Skeletal muscle cell (primary cell): ENCODE results near the gene UBTD1.

Experiments
- DNase-seq: peaks from one replicate; pipeline ENCODE4 v3.0.0-alpha.2; 2010; ENCODE audit warnings: low read depth
- H3K4me3 ChIP-seq: 2 replicates; pipeline ENCODE4 v1.5.1; 2011; ENCODE audit warnings: low read depth, mild to moderate bottlenecking, control low read depth, low read length, moderate library complexity

Gene UBTD1

GRCh38 chr10:97479939-97480338, 18.8 kb upstream of the UBTD1 start:
- DNase-seq = no peak
- H3K4me3 ChIP-seq = no peak overlapping the region

DNA sequence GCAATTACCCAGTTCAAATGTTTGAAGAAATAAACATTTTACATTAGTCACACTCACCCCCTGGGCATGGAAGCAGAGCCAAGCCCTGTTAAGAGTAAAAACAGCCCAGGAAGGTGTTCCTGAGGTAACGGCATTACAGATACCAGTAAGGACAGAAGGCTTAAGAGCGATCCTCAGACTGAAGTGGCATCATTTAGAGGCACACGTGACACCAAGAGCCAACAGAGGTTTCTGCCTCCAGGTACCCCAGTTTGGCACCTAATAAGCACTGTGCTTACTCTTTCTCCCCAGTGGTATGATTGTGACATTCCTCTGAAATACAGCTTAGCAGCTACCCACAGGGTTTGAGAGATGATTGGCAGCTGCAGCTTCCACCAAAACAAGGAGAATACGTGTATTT, 17.7 kb upstream of the UBTD1 start:
- no peak overlapping the region for H3K4me3 ChIP-seq
- DNase-seq = no peak

DNA sequence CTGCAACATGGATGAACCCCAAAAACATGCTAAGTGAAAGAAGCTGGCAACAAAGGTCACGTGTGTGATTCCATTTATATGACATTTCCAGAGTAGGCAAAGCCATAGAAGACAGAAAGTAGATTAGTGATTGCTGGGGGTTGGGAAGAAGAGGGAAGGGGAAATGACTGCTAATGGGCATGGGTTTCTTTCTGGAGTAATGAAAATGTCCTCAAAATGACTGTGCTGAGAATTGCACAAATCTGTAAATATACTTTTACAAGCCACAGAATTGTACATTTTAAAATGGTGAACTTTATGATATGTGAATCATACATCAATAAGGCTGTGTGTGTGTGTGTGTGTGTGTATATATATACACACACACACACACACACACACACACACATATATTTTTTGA, 16.3 kb upstream of the UBTD1 start:
- DNase-seq = no peak
- H3K4me3 ChIP-seq = no peak overlapping the region

DNA sequence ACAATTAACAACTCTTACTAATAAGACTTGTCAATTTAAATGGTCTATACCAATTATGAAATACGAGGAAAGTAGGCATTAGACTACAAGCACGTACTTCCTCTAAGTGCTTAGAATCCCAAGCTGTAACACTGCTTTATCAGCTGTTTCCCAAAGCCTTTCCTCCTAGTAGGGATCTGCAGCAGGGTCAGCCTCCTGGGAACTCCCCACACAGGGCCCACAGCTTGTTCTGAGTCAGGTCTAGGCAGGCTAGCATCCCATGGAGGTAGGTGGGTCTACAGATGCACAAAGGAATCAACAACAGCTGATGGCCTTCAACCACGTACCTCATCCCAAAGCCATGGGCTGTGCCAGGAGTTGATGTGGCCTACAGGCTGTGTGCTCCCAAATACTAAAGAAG, 15.2 kb upstream of the UBTD1 start:
- no peak for DNase-seq
- no peak overlapping the region for H3K4me3 ChIP-seq

- DNase-seq = no peak
- H3K4me3 ChIP-seq = no peak overlapping the region
Observed at GRCh38 chr10:97483921-97484320, 14.8 kb upstream of the UBTD1 start.

DNA sequence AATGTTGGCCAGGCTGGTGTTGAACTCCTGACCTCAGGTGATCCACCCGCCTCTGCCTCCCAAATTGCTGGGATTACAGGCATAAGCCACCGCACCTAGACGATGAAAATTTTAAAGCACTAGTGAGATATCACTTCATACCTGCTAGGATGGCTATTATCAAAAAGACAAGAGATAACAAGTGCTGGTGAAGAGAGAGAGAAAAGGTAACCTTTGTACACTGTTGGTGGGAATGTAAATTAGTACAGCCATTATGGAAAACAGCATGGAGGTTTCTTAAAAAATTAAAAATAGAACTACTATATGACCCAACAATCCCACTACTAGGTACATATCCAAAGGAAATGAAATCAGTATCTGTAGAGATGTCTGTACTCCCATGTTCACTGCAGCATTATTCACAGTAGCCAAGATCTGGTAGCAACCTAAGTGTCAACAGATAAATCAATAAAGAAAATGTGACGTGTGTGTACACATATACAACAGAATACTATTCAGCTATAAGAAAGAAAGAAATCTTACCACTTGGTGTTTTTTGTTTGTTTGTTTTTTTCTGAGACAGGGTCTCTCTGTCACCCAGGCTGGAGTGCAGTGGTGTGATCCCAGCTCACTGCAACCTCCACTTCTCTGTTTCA, 13.0 kb upstream of the UBTD1 start:
- DNase-seq = no peak
- no peak overlapping the region for H3K4me3 ChIP-seq

- DNase-seq = no peak
- H3K4me3 ChIP-seq = no peak overlapping the region
Observed at GRCh38 chr10:97490592-97490991, 8.1 kb upstream of the UBTD1 start.

DNA sequence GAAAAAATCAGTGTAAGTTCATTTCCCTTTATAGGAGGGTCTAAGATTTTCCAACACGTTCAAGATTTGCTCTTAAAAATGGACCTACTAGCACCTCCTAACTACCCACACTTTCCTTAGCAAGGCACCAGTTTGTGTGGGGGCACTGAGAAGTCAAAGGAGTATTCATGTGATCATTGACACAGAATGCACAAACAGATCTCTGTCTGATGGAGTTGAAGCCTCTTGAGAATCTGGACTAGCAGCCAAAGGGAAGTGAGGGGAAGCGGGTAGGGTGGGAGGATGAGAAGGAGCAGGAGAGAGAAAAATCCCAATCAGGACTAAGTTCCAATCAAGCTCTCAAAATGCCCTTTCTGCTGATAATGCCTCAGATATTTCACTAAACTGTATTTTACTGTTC, 4.6 kb upstream of the UBTD1 start:
- H3K4me3 ChIP-seq = no peak overlapping the region
- no peak for DNase-seq

DNA sequence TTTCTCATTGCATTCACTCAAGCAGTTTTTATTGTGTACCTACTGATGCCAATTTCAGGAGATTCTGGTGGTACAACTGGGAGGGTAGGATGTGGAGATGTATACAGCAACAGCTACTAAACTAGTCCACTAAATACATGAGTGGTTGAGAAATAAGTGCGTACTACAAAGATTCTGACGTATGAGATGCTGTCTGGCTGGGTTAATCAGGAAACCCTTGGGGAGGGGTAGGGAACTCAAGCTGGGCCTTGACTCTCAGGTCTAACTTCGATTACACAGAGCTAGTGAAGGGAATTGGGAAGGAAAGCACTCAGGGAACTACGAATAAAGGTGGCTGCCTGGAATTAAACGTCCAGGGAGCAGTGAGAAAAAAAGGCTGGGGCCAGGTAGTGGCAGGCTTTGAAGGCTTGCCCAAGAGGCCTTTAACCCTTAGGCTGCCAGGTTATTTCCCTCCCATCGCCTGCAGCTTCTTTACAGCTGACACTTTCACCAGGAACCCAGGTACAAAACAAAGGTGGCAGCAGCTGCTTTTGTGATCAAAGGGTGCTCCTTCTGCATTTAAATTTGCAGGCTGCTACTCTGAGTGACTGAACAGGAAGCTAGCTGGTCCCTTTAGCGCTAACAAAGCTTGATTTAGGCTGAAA, 3.7 kb upstream of the UBTD1 start:
- no peak overlapping the region for H3K4me3 ChIP-seq
- DNase-seq = peak; percentile 58

GRCh38 chr10:97497572-97498075, 1.1 kb upstream of the UBTD1 start:
- H3K4me3 ChIP-seq = peak overlapping the region; percentile 99
- DNase-seq = peak; percentile 51

GRCh38 chr10:97498076-97498840, 466 bp upstream of the UBTD1 start, which contains the start of gene MMS19:
Gene MMS19 (minus strand): TSS chr10:97498422. CDS start chr10:97498384, 38 bp downstream.
- DNase-seq = peak; percentile 96
- peak within 1 kb of the TSS; percentile 99 for H3K4me3 ChIP-seq

DNA sequence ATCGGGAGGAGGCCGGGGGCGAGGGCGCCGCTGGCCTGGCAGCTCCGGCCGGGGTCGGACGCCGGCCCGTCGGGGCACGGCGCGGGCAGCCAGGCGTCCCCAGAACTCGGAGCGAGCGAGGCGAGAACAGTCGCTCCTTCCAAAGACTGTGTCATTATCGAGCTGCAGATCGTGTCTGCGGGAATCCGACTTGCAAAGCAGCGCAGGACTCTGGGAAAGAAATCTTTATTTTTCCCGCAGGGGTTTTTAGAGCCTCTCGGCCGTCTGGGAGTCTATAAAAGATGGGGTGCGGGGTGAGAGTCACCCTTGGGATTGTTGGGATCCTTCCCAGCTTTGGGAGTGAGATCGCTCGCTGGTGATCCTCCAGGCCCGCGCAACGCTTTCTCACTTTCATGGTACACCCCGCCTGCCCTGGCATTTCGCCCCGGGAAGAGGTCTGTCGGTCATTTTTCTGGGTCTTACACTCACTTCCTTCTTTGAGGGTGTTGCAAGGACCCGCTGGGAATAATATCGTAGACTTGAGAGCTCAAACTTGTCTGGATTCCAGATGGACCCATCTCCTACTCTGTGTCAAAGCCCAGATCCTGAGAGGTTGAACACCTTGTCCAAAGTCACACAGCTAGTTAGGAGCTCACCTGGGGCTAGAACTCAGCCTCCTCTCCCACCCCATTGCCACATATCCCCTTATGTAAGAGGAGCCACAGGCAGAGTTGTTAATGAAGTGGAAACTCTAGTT, 1.0 kb downstream of the UBTD1 start:
- H3K4me3 ChIP-seq = peak overlapping the region; percentile 99
- DNase-seq = no peak

DNA sequence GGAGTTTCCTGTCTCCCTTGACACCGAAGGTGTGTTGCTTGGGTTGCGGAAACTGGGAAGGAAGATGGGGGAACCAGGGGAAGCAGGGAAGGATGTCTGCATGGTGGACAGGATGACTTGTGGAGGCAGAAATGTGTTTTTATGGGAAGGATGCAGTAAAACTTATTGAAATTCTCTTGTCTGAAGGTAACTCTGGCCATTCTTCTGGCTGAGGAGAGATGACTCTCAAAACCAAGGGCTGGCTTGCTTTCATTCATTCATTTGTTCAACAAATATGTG, 1.5 kb downstream of the UBTD1 start:
- H3K4me3 ChIP-seq = peak overlapping the region; percentile 99
- no peak for DNase-seq

DNA sequence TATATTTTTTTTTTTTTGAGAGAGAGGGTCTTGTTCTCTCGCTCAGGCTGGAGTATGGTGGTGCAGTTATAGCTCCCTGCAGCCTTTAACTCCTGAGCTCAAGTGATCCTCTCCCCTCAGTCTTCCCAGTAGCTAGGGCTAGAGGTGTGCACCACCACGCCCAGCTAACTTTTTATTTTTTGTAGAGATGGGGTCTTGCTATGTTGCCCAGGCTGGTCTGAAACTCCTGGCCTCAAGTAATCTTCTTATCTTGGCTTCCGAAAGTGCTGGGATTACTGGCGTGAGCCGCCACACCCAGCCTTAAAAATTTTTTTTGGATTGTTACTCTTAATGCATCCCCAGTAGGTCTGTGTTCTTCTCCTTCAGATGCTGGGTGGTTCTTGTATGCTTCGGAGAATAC, 4.2 kb downstream of the UBTD1 start:
- H3K4me3 ChIP-seq = no peak overlapping the region
- DNase-seq = no peak

DNA sequence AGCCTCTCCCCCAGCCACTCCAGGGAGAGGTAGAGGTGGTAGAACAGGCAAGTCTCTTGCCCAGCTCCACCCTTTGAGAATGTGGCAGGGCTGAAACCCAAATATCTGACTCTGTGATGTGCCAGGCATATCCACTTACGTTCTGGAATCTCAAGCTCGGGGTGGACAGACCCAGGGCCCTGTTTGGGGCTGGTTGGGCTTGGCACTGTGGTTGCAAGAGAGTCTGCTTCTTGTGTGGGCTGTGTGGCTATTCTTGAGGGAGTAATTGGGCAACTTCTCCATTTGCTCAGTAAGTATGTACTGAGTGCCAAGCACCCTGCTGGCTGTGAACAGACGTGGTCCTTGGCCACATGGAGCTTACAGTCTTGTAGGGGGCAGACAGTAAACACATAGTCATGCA, 4.7 kb downstream of the UBTD1 start:
- H3K4me3 ChIP-seq = no peak overlapping the region
- DNase-seq = no peak

GRCh38 chr10:97505152-97505551, 6.4 kb downstream of the UBTD1 start:
- no peak for DNase-seq

GRCh38 chr10:97506199-97506991, 7.7 kb downstream of the UBTD1 start:
- no peak overlapping the region for H3K4me3 ChIP-seq
- no peak for DNase-seq

More at GRCh38 chr10:97505152-97505551, 6.4 kb downstream of the UBTD1 start:
- H3K4me3 ChIP-seq = no peak overlapping the region

- no peak overlapping the region for H3K4me3 ChIP-seq
- DNase-seq = no peak
Observed at GRCh38 chr10:97508342-97508741, 9.6 kb downstream of the UBTD1 start.

DNA sequence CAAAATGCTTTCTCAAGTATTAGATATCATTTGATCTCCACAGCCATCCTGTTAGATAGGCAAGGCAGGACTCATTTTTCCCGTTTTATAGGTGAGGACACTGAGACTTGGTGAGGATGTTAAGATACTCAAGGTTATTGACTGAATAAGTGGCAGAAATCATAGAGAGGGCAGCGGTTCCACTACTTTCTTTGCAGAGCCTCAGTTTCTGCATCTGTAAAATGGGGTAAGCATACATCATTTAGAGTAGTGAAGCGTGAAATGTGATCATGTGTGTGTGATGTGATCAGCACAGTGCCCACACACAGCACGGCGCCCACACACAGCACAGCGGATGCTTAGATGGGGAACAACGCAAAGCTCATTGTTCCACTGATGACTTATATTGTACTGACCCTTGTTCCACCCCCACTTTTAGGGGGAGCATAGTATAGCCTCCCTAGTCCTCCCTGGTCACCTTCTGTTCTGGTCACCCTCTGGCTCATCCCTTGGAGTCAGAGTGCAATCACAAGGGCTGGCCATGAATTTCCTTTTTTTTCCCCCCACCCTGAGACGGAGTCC, 10.5 kb downstream of the UBTD1 start:
- DNase-seq = no peak
- no peak overlapping the region for H3K4me3 ChIP-seq
